OCI-LY7 (cell line): Measurements from ENCODE around the gene TIMM13. TPM values are rescaled to one million over a fixed set of nuclear protein-coding genes. Genes with fewer than 3 reads are reported as not detected.

Experiments used
- BruUV-seq: library from RNA; stranded (reverse); fragments of 400-500 nt; replicated peaks from 2 replicates; lab custom pipeline; 2021; lab: Mats Ljungman, UMichigan
- CTCF ChIA-PET: fragments of 300-600 bp; sonication (Branson Sonifier 250); formaldehyde crosslinking; loops from one replicate; lab custom pipeline; 2022; ENCODE audit warnings: antibody characterized with exemption; ENCODE audit not compliant: unreplicated experiment; lab: Charles Lee
- POLR2A ChIA-PET: fragments of 300-600 bp; sonication (Branson Sonifier 250); formaldehyde crosslinking; loops from one replicate; lab custom pipeline; 2022; ENCODE audit warnings: antibody characterized with exemption; lab: Charles Lee
- DNase-seq: peaks from one replicate; pipeline ENCODE4 v3.0.0-alpha.2; 2015; ENCODE audit warnings: low spot score
- H2AFZ ChIP-seq: fragments of 200-600 bp; sonication (generic), shearing (Covaris generic); 2 replicates; pipeline ENCODE4 v1.6.1; 2014; ENCODE audit warnings: mild to moderate bottlenecking, antibody characterized with exemption, low read length, moderate library complexity
- H3K27ac ChIP-seq: fragments of 200-600 bp; sonication (generic); 2 replicates; pipeline ENCODE4 v1.5.1; 2014; ENCODE audit warnings: mixed run types, low read depth, mild to moderate bottlenecking, moderate library complexity, low read length, inconsistent platforms; ENCODE audit not compliant: poor library complexity, severe bottlenecking
- H3K36me3 ChIP-seq: fragments of 200-600 bp; sonication (generic); 2 replicates; pipeline ENCODE4 v1.6.1; 2014; ENCODE audit warnings: mild to moderate bottlenecking, antibody characterized with exemption, low read length, moderate library complexity, mixed read lengths; ENCODE audit not compliant: insufficient read depth
- H3K4me1 ChIP-seq: fragments of 200-600 bp; sonication (generic); 2 replicates; pipeline ENCODE4 v1.5.1; 2014; ENCODE audit warnings: mild to moderate bottlenecking, low read length; ENCODE audit not compliant: insufficient read depth, poor library complexity, severe bottlenecking
- H3K4me2 ChIP-seq: fragments of 200-600 bp; sonication (generic); 2 replicates; pipeline ENCODE4 v1.6.1; 2014; ENCODE audit warnings: mild to moderate bottlenecking, low read length
- H3K4me3 ChIP-seq: fragments of 200-600 bp; sonication (generic); 2 replicates; pipeline ENCODE4 v1.5.1; 2014; ENCODE audit warnings: mild to moderate bottlenecking, low read depth, low read length; ENCODE audit not compliant: poor library complexity, severe bottlenecking
- H3K79me2 ChIP-seq: fragments of 200-600 bp; sonication (generic); 2 replicates; pipeline ENCODE4 v1.6.1; 2016; ENCODE audit warnings: low read depth, mild to moderate bottlenecking, low read length, moderate library complexity, mixed read lengths; ENCODE audit not compliant: insufficient read depth
- H3K9me2 ChIP-seq: fragments of 200-600 bp; sonication (generic); 2 replicates; pipeline ENCODE4 v1.6.1; 2016; ENCODE audit warnings: mild to moderate bottlenecking, low read length, mixed read lengths; ENCODE audit not compliant: insufficient read depth
- H3K9me3 ChIP-seq: fragments of 200-600 bp; sonication (generic); 2 replicates; pipeline ENCODE4 v1.6.1; 2014; ENCODE audit warnings: mild to moderate bottlenecking, mixed run types, low read length, mixed read lengths
- H4K20me1 ChIP-seq: fragments of 200-600 bp; sonication (generic); 2 replicates; pipeline ENCODE4 v1.6.1; 2014; ENCODE audit warnings: mild to moderate bottlenecking, antibody characterized with exemption, low read length, moderate library complexity, mixed read lengths; ENCODE audit not compliant: insufficient read depth
- CTCF ChIP-seq: fragments of 200-600 bp; sonication (generic); conservative IDR thresholded peaks from 2 replicates; pipeline ENCODE4 v1.5.1; 2014; ENCODE audit warnings: mild to moderate bottlenecking, antibody characterized with exemption, low read length, moderate library complexity, mixed read lengths
- EZH2phosphoT487 ChIP-seq: fragments of 200-600 bp; sonication (generic); IDR thresholded peaks from 2 replicates; pipeline ENCODE4 v1.6.1; 2018; ENCODE audit warnings: low read depth, borderline replicate concordance, mild to moderate bottlenecking, mixed run types, antibody characterized with exemption, low read length, moderate library complexity, mixed read lengths
- intact Hi-C: fragments of 100-400 bp; cut with micrococcal nuclease; formaldehyde crosslinking; loops from one replicate; pipeline ENCODE4 v1.10.0; 2022; ENCODE audit not compliant: unreplicated experiment
- total RNA-seq, 2 experiments: library from RNA; depleted of rRNA in 1 of 2; stranded (reverse); fragments of >200 nt in 1 of 2; shearing (Covaris generic) in 1 of 2; gene quantifications; 2 replicates each; pipeline ENCODE4 v1.2.3, GENCODE V29; 2014 to 2022

The TIMM13 gene
- total RNA-seq, 2 experiments from 2014 or later, result 55.4 to 120 TPM

DNA sequence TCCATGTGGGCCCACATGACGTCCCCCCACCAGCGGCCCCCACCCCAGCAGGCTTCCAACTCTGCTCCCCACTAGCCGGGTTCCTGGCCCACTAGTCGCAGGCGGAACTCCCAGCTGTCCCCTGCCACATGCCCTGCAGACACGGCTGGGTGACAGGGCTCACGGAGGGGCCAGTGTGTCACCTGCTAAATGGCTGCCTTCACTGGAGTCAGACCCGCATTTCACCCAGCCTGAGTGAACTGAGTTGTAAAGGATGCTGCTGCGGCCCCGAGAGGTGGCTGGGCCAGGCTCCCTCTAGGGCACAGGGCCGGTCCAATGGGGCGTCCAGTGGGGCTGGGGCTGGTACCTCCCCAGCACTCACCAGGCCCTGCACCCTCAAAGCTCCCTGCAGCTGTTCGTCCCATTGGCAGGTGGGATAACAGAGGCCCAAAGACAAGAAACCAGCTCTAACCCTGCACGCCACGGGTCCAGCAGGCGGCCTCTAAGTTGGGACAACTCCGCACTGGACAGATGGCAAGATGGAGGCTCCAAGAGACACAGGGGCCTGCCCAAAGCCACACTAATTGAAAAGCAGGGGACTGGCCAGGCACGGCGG lies 26.1 kb upstream of the TIMM13 start:
- peaks cover 30% of the 10 kb centered on the region for H3K4me1 ChIP-seq
- H3K79me2 ChIP-seq, result peaks cover 79% of the 10 kb centered on the region
- no peak overlapping the region for H3K4me3 ChIP-seq
- no peaks in the 10 kb centered on the region for H3K9me2 ChIP-seq
- no peaks in the 10 kb centered on the region for H3K9me3 ChIP-seq
- no peak overlapping the region for H2AFZ ChIP-seq
- no peak for DNase-seq
- no peak overlapping the region; the same call in 1 of the 2 replicates for H3K4me2 ChIP-seq
- H4K20me1 ChIP-seq, result peaks cover 21% of the 10 kb centered on the region
- no peak overlapping the region for H3K27ac ChIP-seq
- CTCF ChIA-PET, result no interaction called here
- POLR2A ChIA-PET, result interaction anchor here (1.6 kb wide), 1 partner anchor 26 kb away, joined by 9 read pairs; the partner anchor contains the start of gene TIMM13
- no TSS peak for BruUV-seq
- peaks cover 57% of the 10 kb centered on the region for H3K36me3 ChIP-seq
- TF ChIP-seq CTCF (no peak), EZH2phosphoT487 (no peak)
- intact Hi-C loops, result no loop called here

- no peak overlapping the region for H3K4me3 ChIP-seq
- intact Hi-C loops, result no loop called here
- DNase-seq, result no peak
- TF ChIP-seq CTCF (no peak), EZH2phosphoT487 (no peak)
- H3K36me3 ChIP-seq, result peaks cover 71% of the 10 kb centered on the region
- POLR2A ChIA-PET, result no interaction called here
- peaks cover 97% of the 10 kb centered on the region for H3K79me2 ChIP-seq
- H3K9me3 ChIP-seq, result no peaks in the 10 kb centered on the region
- H2AFZ ChIP-seq, result no peak overlapping the region
- H4K20me1 ChIP-seq, result peaks cover 21% of the 10 kb centered on the region
- H3K27ac ChIP-seq, result no peak overlapping the region
- no peak overlapping the region for H3K4me2 ChIP-seq
- H3K9me2 ChIP-seq, result no peaks in the 10 kb centered on the region
- CTCF ChIA-PET, result no interaction called here
- H3K4me1 ChIP-seq, result peaks cover 33% of the 10 kb centered on the region
- no TSS peak for BruUV-seq
Observed at GRCh38 chr19:2451741-2452140, 24.4 kb upstream of the TIMM13 start.

- TF ChIP-seq CTCF, result no peak
- H3K79me2 ChIP-seq, result peaks cover 98% of the 10 kb centered on the region
- peaks cover 21% of the 10 kb centered on the region for H4K20me1 ChIP-seq
- intact Hi-C loops, result no loop called here
- DNase-seq, result no peak
- ChIA-PET CTCF (no interaction called here), POLR2A (no interaction called here)
- no peak overlapping the region for H2AFZ ChIP-seq
- BruUV-seq, result no TSS peak
- no peak overlapping the region for H3K4me3 ChIP-seq
- peaks cover 67% of the 10 kb centered on the region for H3K36me3 ChIP-seq
- peaks cover 39% of the 10 kb centered on the region for H3K4me1 ChIP-seq
- H3K4me2 ChIP-seq, result no peak overlapping the region
- H3K27ac ChIP-seq, result no peak overlapping the region
- H3K9me2 ChIP-seq, result no peaks in the 10 kb centered on the region
- H3K9me3 ChIP-seq, result no peaks in the 10 kb centered on the region
Observed at GRCh38 chr19:2451138-2451537, 23.8 kb upstream of the TIMM13 start.
